ENCODE data around the gene PPIC.
"Not testable (repeated sequence)": the region's sequence is repeated elsewhere in the genome, so short reads cannot be mapped to it uniquely, and the experiment has no call there.

Gene PPIC

DNA sequence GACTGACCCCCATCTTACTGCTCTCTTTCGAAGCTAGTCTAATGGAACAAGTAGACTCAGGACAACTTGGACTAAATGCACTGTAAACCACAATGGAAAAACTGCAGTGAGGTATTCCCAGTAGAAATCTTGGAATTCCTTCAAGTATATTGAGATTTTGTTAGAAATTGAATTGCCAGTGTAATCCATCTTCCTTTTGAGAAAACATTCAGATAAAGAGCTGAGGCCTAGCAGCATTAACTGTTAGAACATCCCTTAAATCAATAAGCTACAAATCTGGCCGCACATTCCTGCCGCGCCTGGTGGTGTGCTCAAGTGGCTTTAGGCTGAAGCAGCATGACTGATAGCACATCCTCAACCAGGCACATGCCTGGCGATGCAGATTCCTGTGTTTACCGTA, 29.3 kb downstream of the PPIC start:
- no peak for DNase-seq

DNA sequence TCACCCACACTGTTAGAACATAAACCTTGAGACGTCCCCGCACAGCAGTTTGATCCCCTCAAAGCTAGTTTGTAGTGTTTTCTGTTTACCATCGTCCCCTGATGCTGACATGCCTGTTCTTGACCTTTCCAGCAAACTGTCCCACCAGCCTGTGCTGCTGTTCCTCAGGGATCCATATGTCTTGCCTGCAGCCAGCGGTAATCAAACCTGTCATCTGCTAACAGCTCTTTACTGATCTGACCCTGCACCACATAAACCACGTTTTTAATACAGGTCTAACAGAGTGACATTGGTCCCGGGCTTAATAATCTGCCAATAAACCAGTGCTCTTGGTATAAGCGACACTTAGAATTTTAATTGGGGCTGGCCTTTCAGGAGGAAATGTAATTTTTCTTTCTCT, 34.7 kb downstream of the PPIC start:
- DNase-seq: no peak

DNA sequence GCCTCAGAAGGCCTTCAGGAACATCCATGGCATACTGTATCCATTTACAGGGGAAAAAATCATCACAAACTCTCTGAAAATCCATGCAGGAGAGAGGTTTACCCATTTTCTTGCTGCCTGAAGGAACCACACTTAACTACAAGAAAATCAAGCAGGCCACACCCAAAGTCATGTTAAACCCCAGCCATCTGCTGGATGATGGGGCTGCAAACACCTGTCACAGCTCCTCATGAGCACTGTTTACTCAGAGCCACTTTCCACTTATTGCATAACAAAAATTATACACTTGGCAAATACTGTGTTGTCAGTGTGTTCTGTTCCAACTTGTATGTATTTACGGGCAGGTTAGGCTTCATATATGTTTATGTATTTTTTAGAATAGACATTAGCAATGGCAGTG, 35.8 kb downstream of the PPIC start:
- no peak for DNase-seq

DNA sequence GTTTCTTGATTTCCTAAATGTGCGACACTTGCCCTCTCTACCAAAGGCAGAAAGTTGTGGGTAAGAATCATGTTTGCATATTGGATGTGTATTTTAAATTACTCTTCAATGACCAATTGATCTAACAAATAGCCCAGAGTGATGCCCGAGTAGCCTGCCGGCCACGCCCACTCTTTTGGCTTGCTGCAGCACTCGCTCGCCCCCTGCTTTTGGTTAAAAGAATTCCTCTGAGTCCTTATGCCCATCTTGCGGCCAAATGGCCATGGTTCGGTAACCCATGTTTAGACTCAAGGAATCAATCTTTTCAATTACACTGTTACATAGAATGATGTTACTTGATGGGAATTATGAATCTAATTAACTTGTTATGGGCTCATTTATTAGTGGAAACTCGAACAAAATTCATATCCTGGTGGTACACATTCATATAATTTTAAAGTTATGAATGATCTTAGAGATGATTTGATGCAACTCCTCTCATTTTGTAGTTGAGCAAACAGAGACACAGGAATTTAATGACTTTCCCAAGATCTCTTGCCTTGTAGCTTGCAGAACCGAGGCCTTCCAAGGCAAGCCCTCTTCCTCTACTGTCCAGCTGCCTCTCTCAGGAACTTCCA, 36.5 kb downstream of the PPIC start:
- no peak for DNase-seq

DNA sequence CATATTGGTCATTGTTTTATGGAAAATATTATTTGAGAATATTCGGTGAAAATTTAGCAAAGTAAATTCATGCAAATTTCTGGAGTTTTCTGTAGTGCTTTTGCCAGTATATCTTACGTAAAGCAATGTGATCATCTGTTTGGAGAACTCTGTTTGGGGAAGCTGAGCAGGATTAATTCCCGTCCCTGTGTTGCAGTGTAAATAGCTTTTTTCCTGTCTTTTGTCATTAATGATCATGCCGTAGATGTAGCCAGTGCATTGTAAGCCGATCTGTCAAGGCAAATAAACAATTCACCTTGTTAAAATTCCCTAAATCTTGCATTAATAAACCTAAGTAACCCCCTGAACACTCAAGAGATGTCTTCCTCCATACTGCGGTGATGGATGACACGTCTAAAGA, 39.2 kb downstream of the PPIC start:
- DNase-seq: no peak

DNA sequence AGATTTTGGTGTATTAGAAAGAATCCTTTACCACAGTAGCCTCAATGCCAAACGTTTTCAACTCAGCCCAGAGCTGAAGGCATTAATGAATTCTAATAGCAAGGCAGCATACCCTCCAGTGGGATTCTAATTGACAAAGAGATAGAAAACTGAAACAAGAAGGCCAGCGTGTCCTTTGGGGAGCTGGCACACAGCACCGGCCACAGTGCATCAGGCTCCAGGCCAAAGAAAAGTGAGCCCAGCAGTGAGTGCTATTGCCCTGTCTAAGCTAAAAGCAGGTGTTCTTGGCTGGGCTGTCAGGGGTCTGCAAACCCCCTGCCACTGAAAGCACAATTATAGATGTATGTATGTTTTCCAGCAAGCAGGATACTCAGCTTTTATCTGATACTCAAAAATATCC, 40.4 kb downstream of the PPIC start:
- no peak for DNase-seq

DNA sequence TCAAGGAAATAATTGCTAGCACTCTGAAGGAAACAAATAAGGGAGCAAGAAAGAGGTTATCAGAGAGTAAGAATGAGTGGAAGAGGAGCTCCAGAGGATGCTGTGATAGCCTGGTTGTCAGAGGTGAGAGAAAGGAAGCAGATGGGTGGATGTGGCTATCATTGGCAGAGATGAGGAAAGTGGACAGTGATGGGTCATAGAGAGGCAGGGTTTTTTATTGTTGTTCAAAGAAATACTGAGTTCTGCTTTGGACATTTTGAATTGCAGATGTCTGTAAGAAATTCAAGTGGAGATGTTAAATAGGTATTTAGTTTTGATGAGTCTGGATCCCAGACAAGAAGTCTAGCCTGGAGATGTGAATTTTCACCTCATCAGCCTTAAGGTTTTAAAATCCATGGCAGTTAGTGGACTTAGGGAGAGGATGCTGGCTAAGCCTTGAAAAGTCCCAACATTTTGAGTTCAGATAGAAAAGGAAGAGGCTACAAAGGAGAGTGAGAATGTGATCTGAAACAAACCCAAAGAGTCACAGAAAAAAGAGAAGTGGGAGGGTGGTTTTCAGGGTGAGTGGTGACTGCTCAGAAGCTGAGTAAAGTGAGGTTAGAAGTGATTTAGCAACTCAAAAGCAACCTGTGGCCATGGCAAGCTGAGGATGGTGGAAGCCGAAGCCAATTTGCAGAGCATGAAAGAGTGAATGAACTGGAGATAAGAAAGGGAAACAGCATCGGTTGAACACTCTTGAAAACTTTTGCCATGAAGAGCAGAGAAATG, 50.4 kb downstream of the PPIC start:
- DNase-seq: no peak

DNA sequence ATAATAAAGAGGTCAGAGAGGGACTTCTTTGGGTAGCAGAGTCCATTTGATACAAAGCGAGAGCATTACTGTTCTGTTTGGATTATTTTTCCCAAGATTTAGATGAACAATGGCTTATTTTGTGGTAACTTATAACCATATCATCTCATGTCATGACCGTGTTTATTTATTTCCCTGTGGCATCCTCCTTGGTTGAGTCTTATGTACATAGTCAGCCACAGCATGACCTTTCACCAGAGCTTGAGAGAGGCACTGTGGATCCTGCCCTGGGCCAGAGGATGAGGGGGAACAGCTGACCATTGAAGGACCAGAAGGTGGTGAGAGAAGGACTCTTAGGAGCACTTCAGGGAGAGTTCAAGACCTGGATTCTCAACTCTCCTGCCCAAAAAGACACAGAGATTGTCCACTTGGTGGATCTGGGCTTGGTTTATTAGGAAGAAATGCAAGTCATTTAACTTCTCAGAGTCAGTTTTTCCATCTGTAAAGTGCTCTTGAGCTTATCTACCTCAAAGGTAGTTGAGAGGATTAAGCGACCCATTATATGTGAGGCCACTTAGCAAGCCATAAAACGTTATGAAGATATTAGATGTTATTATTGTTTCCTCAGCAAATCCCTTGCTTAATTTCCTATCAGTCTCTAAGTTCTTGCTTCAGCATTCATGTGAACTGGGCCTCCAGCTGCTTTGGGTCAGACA, 51.4 kb downstream of the PPIC start:
- DNase-seq: no peak

DNA sequence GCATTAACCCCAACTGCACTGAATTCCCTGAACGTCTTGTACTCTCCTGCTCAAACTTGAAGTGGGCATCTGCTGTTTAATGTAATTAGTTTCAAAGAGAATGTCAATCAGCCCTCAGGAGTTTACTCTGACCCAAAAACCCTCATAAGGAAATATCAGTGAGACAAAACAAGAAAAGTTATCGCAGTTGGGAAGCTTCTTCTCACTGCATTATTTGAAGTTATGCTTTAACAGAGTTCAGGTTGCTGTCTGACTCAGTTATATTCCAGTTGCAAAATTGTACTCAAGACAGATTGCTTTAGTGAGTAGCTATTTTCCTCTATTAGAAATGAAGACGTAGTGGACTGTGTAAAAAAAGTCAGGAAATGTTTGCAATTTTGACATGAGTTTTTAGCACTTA, 52.1 kb downstream of the PPIC start:
- no peak for DNase-seq

DNA sequence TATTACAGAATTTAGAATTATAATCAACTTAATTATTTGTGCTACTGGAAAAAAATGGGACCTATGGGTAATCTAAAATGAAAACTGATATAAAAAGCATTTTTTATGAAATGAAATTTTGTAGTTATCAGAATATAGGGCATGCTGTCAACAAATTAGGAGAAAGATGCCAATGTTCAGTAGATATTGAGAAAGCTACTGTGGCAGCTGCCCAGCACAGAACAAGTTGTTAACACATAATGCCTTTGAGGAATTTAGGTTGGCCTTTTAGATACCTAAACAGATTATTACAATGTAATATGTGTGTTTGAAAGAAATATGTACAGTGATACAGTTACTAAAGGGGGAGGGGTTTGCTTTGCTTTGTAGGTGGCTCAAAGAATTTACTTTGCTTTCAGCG, 54.1 kb downstream of the PPIC start:
- DNase-seq: no peak

DNA sequence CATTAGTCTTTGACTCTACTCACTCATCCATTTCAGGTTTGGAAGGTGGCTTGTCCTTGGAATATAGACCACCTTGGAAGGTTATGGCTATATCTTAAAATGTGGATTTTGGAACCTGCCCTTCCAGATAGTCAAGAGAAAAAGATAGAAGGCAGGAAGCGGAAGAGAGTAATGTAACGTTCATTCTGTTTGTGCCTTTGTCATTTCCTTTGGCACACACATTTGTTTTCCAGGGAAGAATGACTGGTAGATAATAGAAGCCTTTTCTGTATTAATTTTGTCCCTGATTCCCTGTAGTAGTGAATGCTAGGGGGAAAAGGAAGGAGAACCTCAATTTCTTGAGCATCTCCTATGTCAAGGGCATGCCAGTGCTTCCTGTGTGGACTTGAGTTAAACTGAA, 54.7 kb downstream of the PPIC start:
- no peak for DNase-seq

DNA sequence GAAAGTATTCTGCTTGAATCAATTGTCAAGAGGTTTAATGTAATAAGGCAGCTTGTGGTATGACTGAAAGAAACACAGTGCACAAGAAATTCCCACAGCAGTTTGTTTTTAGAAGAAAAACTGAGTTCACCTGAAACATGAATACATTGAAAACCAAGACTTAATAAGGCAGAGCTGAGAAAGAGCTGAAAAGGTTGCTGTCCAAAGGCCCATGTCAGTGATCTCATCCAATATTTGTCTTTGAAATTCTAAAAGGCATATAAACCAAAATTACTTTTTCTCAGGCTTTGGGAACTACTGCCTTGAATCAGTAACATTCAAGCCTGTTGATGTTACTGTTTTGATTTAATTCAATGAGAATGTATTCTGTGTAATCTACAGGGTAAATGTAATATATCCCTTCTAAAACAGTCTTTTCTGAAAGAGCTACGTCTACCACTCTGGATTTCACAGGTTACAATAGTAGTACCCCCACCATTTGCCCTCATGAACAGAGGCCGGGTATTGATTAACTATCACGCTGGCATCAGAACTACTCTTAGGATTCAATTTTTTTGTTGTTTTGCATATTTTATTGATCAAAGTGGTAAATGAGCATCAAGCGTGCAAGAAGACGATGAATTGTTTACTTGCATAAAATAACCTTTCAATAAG, 57.8 kb downstream of the PPIC start:
- no peak for DNase-seq

DNA sequence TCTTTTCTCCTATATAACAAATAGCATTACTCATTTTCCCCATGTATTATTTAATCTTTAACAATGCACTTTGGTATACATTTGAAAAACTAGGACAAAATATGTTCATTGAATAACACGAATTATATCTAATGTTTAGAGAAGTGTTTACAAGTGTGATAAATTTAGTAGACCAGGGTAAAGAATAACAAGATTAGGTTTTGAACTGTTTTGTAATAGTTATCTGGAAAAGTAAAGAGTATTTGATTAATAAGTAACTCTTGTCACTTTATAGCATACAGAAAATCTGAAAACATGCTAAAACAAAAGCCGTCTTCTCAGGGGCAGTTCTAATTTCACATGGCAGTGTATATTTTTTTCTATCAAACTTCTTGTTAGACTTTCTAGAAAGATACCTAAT, 58.5 kb downstream of the PPIC start:
- no peak for DNase-seq

DNA sequence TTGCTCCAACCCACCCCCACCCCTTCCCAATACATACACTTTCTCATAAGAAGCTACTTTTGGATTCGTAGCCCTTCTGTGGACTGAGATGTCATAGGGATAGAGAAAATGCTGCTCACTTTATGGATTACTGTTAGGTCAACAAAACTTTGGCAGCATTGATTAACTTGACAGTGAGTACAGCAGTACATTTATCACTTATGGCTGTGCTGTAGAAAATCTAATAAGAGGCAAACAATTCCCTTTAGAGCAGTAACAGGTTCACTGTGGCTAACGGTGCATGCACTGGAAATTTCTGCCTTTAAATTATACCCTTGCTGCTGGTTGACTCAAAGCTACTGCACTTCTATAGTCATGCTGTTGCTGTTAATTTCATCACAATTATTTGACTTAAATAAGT, 59.2 kb downstream of the PPIC start:
- DNase-seq: no peak

DNA sequence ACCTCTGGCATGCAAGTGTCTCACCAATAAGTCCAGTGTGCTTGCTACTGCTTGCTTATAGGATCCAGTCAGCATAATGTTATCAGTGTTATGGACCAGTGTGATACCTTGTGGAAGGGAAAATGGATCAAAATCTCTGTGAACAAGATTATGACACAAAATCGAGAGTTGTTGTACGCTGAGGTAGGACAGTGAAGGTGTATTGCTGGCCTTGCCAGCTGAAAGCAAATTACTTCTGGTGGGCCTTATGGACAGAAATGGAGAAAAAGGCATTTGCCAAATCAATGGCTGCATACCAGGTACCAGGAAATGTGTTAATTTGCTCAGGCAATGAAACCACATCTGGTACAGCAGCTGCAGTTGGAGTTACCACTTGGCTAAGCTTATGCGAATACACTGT, 62.3 kb downstream of the PPIC start:
- not testable (repeated sequence) for DNase-seq

DNA sequence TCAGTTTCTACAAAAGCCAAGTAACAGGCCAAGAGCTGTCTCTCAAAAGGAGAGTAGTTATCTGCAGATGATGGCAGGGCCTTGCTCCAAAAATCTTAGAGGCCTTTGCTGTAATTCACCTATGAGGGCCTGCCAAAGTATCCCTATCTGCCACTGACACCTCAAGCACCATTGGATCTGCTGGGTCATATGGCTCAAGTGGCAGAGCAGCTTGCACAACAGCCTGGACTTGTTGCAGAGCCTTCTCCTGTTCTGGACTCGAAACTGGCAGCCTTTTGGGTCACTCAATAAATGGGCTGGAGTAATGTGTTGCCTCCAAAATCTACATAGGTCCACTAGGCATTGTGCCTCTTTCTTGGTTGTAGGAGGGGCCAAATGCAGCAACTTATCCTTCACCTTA, 62.8 kb downstream of the PPIC start:
- DNase-seq: not testable (repeated sequence)
